CD4-positive, alpha-beta T cell (primary cell): ENCODE results near the gene LBHD2. TPM values are rescaled to one million over a fixed set of nuclear protein-coding genes. Genes with fewer than 3 reads are reported as not detected.

Experiments
- ATAC-seq: fragments of 200-7000 bp; cut with Tn5 transposase; one replicate; pipeline ENCODE4 v1.10.0; 2022; ENCODE audit warnings: mild to moderate bottlenecking; ENCODE audit not compliant: poor library complexity
- CTCF ChIA-PET: fragments of 350-600 bp; sonication (Branson Sonifier 250); formaldehyde crosslinking; loops from one replicate; lab custom pipeline; 2021; ENCODE audit warnings: antibody characterized with exemption, inconsistent platforms; lab: Charles Lee
- POLR2A ChIA-PET: fragments of 350-600 bp; sonication (Branson Sonifier 250); formaldehyde crosslinking; loops from one replicate; lab custom pipeline; 2021; ENCODE audit warnings: antibody characterized with exemption, inconsistent platforms; lab: Charles Lee
- DNase-seq, 14 experiments: peaks; one replicate each; pipeline ENCODE4 v3.0.0-alpha.2; 2013 to 2020; ENCODE audit warnings: mixed read lengths in 2 of 14
- H3K27ac ChIP-seq, 2 donors: one replicate each; pipeline versions ENCODE4 v1.5.1 to v1.7.0; 2013; ENCODE audit warnings: low read length in 2 of 2, low read depth in 1 of 2, mild to moderate bottlenecking in 1 of 2
- H3K27me3 ChIP-seq, 2 experiments: 1 replicate in 1 of 2; 2 replicates in 1 of 2; pipeline versions ENCODE4 v1.6.1 to v1.7.0; 2013; ENCODE audit warnings: low read length in 2 of 2, control low read depth in 1 of 2, mild to moderate bottlenecking in 1 of 2, moderate library complexity in 1 of 2; ENCODE audit not compliant: insufficient read depth in 2 of 2, control insufficient read depth in 1 of 2
- H3K36me3 ChIP-seq: one replicate; pipeline ENCODE4 v1.6.1; 2013; ENCODE audit warnings: low read length, control low read depth; ENCODE audit not compliant: insufficient read depth
- H3K4me1 ChIP-seq: one replicate; pipeline ENCODE4 v1.6.1; 2013; ENCODE audit warnings: low read length, control low read depth; ENCODE audit not compliant: insufficient read depth
- H3K4me3 ChIP-seq: one replicate; pipeline ENCODE4 v1.5.1; 2013; ENCODE audit warnings: mild to moderate bottlenecking, low read length, moderate library complexity
- H3K9me3 ChIP-seq, 2 experiments: 1 replicate in 1 of 2; 2 replicates in 1 of 2; pipeline versions ENCODE4 v1.6.1 to v1.7.0; 2013; ENCODE audit warnings: low read length in 2 of 2, mild to moderate bottlenecking in 2 of 2, control low read depth in 1 of 2, moderate library complexity in 1 of 2; ENCODE audit not compliant: control insufficient read depth in 1 of 2, insufficient read depth in 1 of 2
- H3K27ac Mint-ChIP-seq: one replicate; pipeline ENCODE4 v1.8.0; 2020; ENCODE audit warnings: mixed read lengths
- H3K27me3 Mint-ChIP-seq: one replicate; pipeline ENCODE4 v1.8.0; 2021; ENCODE audit warnings: mixed read lengths
- H3K36me3 Mint-ChIP-seq: one replicate; pipeline ENCODE4 v1.8.0; 2021; ENCODE audit warnings: low read depth, mixed read lengths
- H3K4me1 Mint-ChIP-seq: one replicate; pipeline ENCODE4 v1.8.0; 2021; ENCODE audit warnings: low read depth, mixed read lengths
- H3K4me3 Mint-ChIP-seq: one replicate; pipeline ENCODE4 v1.8.0; 2020; ENCODE audit warnings: mild to moderate bottlenecking, mixed read lengths
- H3K9me3 Mint-ChIP-seq: one replicate; pipeline ENCODE4 v1.8.0; 2020; ENCODE audit warnings: mixed read lengths
- intact Hi-C, 2 experiments: fragments of 100-400 bp; cut with DNase I in 1 of 2; cut with micrococcal nuclease in 1 of 2; formaldehyde crosslinking; loops; one replicate each; pipeline versions ENCODE4 v1.15.1 to v1.9.0; 2023 to 2025; cut with DNase I, micrococcal nuclease
- total RNA-seq, 174 experiments: library from RNA in 2 of 174; stranded (reverse) in 2 of 174; gene quantifications; one replicate each; pipeline ENCODE4 v1.2.3 and lab custom pipeline; 2021 to 2026
- TF ChIP-seq, protein P1 (sequence below): fragments of 200-600 bp; IDR thresholded peaks from one replicate; pipeline ENCODE4 v1.8.0; 2022; ENCODE audit warnings: antibody characterized with exemption, mild to moderate bottlenecking

The LBHD2 gene
- total RNA-seq, 2 experiments from 2014 or later, result not detected

DNA sequence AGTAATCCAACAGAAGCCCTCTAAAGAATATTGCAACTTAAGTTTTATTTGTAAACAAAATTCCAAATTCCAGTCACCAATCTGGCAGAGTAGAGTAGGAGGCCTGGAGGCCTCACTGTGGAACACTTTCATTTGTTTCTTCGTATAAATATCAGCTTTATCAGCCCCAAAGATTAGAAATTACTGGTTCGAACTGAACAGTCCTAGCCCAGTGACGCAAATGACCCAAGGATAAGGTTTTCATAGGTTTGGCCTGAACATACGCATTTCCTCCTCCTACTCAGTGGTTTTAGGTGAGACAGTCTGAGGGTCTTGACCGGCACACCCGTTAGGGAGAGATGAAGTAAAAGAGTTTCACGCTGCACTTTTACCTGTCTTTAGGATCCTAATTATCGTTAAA lies 28.3 kb upstream of the LBHD2 start:
- intact Hi-C loops, result loop anchor here in 1 of 2 experiments (2.0 to 5.0 kb wide), 2 partner anchors 19 to 278 kb away; partner anchors contain the start of gene TRAF3
- Mint-ChIP-seq H3K27ac (peak overlapping the region; percentile 3), H3K9me3 (no peaks in the 10 kb centered on the region), H3K27me3 (peaks cover 15% of the 10 kb centered on the region), H3K4me3 (peak overlapping the region; percentile 88), H3K4me1 (peaks cover 11% of the 10 kb centered on the region), H3K36me3 (no peaks in the 10 kb centered on the region)
- ChIA-PET POLR2A (no interaction called here), CTCF (no interaction called here)
- Histone ChIP-seq H3K27ac (no peak overlapping the region), H3K36me3 (no peaks in the 10 kb centered on the region), H3K4me1 (peaks cover 18% of the 10 kb centered on the region), H3K9me3 (peaks cover 0 to 7% of the 10 kb centered on the region in 2 experiments), H3K27me3 (peaks cover 6 to 12% of the 10 kb centered on the region in 2 experiments), H3K4me3 (no peak overlapping the region)
- TF ChIP-seq, protein P1, sequence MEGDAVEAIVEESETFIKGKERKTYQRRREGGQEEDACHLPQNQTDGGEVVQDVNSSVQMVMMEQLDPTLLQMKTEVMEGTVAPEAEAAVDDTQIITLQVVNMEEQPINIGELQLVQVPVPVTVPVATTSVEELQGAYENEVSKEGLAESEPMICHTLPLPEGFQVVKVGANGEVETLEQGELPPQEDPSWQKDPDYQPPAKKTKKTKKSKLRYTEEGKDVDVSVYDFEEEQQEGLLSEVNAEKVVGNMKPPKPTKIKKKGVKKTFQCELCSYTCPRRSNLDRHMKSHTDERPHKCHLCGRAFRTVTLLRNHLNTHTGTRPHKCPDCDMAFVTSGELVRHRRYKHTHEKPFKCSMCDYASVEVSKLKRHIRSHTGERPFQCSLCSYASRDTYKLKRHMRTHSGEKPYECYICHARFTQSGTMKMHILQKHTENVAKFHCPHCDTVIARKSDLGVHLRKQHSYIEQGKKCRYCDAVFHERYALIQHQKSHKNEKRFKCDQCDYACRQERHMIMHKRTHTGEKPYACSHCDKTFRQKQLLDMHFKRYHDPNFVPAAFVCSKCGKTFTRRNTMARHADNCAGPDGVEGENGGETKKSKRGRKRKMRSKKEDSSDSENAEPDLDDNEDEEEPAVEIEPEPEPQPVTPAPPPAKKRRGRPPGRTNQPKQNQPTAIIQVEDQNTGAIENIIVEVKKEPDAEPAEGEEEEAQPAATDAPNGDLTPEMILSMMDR, result no peak
- DNase-seq, result no peak
- ATAC-seq, result no peak

DNA sequence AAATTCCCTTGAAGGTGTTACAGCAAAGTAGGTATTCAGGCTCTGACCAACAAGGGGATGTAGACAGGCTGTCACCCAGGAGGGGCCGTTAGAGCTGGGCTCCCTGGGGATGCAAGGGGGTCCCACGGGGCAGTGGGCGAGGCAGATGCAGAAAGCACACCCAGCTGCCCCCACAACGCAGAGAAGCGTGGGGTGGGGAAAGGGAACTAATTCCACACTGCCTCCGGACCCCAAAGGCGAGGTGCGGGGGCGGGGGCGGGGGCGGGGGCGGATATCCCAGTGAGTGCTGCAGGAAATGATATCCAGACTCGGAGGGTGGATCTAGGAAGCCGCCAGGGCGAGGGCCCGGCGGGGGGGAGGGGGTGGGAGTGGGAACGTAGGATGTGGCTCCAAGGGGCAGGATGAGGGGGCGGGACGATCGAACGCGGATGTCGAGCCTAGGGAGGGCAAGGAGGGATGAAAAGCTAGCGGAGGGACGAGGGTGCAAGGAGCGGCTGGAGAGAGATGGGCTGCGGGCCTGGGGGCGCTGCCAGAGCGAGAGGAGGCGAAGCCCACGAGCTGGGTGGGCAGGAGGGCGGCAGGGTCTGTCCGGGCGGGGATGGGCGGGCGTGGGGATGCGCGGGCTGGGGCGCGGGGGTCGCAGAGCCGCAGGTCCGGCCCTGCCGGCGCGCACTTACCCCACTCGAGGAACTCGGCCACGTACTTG lies 27.5 kb upstream of the LBHD2 start:
- CTCF ChIA-PET, result interaction anchor here (1.1 kb wide), 1 partner anchor 8 kb away, joined by 4 read pairs; no protein-coding TSS in a partner anchor
- DNase-seq, result peak in 1 of 14 experiments; percentile 11
- Mint-ChIP-seq H3K36me3 (no peaks in the 10 kb centered on the region), H3K27me3 (peaks cover 15% of the 10 kb centered on the region), H3K9me3 (no peaks in the 10 kb centered on the region), H3K4me1 (peaks cover 11% of the 10 kb centered on the region), H3K4me3 (peak overlapping the region; percentile 88), H3K27ac (peak overlapping the region; percentile 3)
- H3K4me3 ChIP-seq, result peak overlapping the region; percentile 52
- peaks cover 0 to 7% of the 10 kb centered on the region in 2 experiments for H3K9me3 ChIP-seq
- peaks cover 18% of the 10 kb centered on the region for H3K4me1 ChIP-seq
- TF ChIP-seq, protein P1, result no peak
- no peak for ATAC-seq
- H3K27me3 ChIP-seq, result peaks cover 6 to 12% of the 10 kb centered on the region in 2 experiments
- POLR2A ChIA-PET, result no interaction called here
- H3K36me3 ChIP-seq, result no peaks in the 10 kb centered on the region
- intact Hi-C loops, result loop anchor here in 1 of 2 experiments (1.0 to 5.0 kb wide), 3 partner anchors 18 to 279 kb away; partner anchors contain the start of gene TRAF3
- no peak overlapping the region for H3K27ac ChIP-seq

DNA sequence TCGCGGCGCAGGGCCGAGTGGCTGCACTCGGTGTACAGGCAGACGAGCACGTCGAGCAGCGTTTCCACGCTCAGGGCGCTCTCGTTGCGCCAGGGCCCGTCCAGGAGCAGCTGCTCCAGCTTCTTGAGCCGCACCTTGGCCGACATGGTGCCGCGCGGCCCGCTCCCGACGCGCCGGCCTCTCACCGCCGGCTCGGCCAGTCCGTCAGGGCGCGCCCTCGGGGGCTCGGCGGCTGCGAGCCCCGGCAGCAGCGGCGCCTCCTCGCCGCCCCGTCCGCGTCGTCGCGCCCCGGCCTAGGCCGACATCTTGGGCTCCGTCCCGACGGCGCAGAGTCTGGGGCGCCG lies 27.0 kb upstream of the LBHD2 start:
- Mint-ChIP-seq H3K9me3 (no peaks in the 10 kb centered on the region), H3K36me3 (no peaks in the 10 kb centered on the region), H3K4me3 (no peak overlapping the region), H3K27me3 (peaks cover 15% of the 10 kb centered on the region), H3K4me1 (peaks cover 11% of the 10 kb centered on the region), H3K27ac (no peak overlapping the region)
- intact Hi-C loops, result loop anchor here in 1 of 2 experiments (1.0 to 5.0 kb wide), 3 partner anchors 18 to 280 kb away; partner anchors contain the start of gene TRAF3
- peak in 1 of 14 experiments; percentile 43 for DNase-seq
- TF ChIP-seq, protein P1, result no peak
- Histone ChIP-seq H3K4me3 (peak overlapping the region; percentile 52), H3K9me3 (peaks cover 0 to 7% of the 10 kb centered on the region in 2 experiments), H3K27ac (no peak overlapping the region), H3K27me3 (peaks cover 6 to 12% of the 10 kb centered on the region in 2 experiments), H3K4me1 (peaks cover 18% of the 10 kb centered on the region), H3K36me3 (no peaks in the 10 kb centered on the region)
- ChIA-PET POLR2A (no interaction called here), CTCF (interaction anchor here (1.1 kb wide), 1 partner anchor 9 kb away, joined by 4 read pairs; no protein-coding TSS in a partner anchor)
- peak; percentile 7 for ATAC-seq
